NB4 (cell line): ENCODE results near the gene VDR.

Experiments used
- MAX ChIP-seq: IDR thresholded peaks from 2 replicates; pipeline ENCODE4 v1.6.1; 2011; ENCODE audit warnings: low read depth, low read length
- POLR2A ChIP-seq: IDR thresholded peaks from 2 replicates; pipeline ENCODE4 v1.6.1; 2011; ENCODE audit warnings: mild to moderate bottlenecking; ENCODE audit not compliant: insufficient read length; ENCODE audit errors: extremely low read depth
- TF ChIP-seq, protein P1 (sequence below): IDR thresholded peaks from one replicate; pipeline ENCODE4 v1.5.1; 2012; ENCODE audit warnings: low read depth, low read length

DNA sequence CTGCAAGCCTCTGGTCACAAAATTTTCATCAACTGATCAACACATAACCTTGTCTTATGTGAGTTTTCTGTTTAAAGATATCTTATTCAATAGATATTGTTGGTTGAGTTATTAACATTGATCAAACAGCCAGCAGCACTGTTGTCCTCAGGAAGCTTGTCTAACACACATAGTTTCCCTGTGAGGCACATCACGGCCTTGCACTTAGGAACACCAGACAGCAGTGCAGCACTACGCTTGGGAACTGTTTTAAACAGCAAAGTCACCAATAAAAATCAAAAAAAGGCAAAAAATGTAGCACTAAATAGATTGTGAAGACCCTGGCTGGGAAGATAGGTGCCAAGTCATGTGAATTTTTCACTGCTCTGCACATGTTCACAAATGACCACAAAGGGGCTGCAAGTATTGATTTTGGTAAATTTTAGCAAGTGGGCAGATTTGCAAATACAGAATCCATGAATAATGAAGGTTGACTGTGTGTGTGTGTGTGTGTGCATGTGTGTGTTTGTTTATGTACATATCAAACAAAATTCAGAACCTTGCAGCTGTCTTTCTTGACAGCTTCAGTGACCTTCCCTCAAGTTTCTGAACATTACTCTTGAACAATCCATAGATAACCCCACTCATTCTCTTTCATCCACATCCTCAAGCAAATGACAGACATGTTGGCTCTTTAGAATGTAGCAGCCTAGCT, 28.9 kb downstream of the VDR start:
- TF ChIP-seq, protein P1, sequence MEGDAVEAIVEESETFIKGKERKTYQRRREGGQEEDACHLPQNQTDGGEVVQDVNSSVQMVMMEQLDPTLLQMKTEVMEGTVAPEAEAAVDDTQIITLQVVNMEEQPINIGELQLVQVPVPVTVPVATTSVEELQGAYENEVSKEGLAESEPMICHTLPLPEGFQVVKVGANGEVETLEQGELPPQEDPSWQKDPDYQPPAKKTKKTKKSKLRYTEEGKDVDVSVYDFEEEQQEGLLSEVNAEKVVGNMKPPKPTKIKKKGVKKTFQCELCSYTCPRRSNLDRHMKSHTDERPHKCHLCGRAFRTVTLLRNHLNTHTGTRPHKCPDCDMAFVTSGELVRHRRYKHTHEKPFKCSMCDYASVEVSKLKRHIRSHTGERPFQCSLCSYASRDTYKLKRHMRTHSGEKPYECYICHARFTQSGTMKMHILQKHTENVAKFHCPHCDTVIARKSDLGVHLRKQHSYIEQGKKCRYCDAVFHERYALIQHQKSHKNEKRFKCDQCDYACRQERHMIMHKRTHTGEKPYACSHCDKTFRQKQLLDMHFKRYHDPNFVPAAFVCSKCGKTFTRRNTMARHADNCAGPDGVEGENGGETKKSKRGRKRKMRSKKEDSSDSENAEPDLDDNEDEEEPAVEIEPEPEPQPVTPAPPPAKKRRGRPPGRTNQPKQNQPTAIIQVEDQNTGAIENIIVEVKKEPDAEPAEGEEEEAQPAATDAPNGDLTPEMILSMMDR, result no peak
- TF ChIP-seq POLR2A, result no peak
- TF ChIP-seq MAX, result no peak
